Fibroblast of lung (primary cell): Measurements from ENCODE around the gene HHLA2. TPM values are rescaled to one million over a fixed set of nuclear protein-coding genes. Genes with fewer than 3 reads are reported as not detected.

Source experiments
- DNase-seq, 2 donors: peaks; one replicate each; pipeline versions ENCODE4 v3.0.0 to v3.0.0-alpha.2; 2010; ENCODE audit warnings: low read depth in 2 of 2
- H2AFZ ChIP-seq: 2 replicates; pipeline ENCODE4 v1.5.1; 2012; ENCODE audit warnings: low read length, control low read depth, inconsistent platforms
- H3K27ac ChIP-seq: 2 replicates; pipeline ENCODE4 v1.5.1; 2011; ENCODE audit warnings: low read length, control low read depth; ENCODE audit not compliant: insufficient read depth
- H3K27me3 ChIP-seq: 2 replicates; pipeline ENCODE4 v1.5.1; 2011; ENCODE audit warnings: mild to moderate bottlenecking, low read length; ENCODE audit not compliant: control insufficient read depth, insufficient read depth
- H3K36me3 ChIP-seq: 2 replicates; pipeline ENCODE4 v1.5.1; 2011; ENCODE audit warnings: low read length; ENCODE audit not compliant: control insufficient read depth, insufficient read depth
- H3K4me1 ChIP-seq: 2 replicates; pipeline ENCODE4 v1.5.1; 2011; ENCODE audit warnings: low read length; ENCODE audit not compliant: control insufficient read depth, insufficient read depth; ENCODE audit errors: extremely low read depth
- H3K4me2 ChIP-seq: 2 replicates; pipeline ENCODE4 v1.5.1; 2011; ENCODE audit warnings: low read length, control low read depth; ENCODE audit not compliant: insufficient read depth; ENCODE audit errors: extremely low read depth
- H3K4me3 ChIP-seq, 4 experiments: fragments of 200-600 bp in 1 of 4; sonication (generic) in 1 of 4; replicated peaks in 1 of 4; 2 replicates each; pipeline ENCODE4 v1.5.1; 2011 to 2016; ENCODE audit warnings: low read length in 4 of 4, low read depth in 3 of 4, mild to moderate bottlenecking in 3 of 4, control low read depth in 2 of 4, inconsistent platforms in 1 of 4, mixed read lengths in 1 of 4; ENCODE audit not compliant: insufficient read depth in 1 of 4; ENCODE audit errors: control extremely low read depth in 1 of 4
- H3K79me2 ChIP-seq: 2 replicates; pipeline ENCODE4 v1.5.1; 2012; ENCODE audit warnings: mild to moderate bottlenecking, low read length, inconsistent platforms; ENCODE audit not compliant: control insufficient read depth, insufficient read depth
- H3K9ac ChIP-seq: 2 replicates; pipeline ENCODE4 v1.5.1; 2011; ENCODE audit warnings: mild to moderate bottlenecking, low read length, control low read depth; ENCODE audit not compliant: insufficient read depth
- H3K9me3 ChIP-seq: 2 replicates; pipeline ENCODE4 v1.5.1; 2012; ENCODE audit warnings: low read depth, low read length; ENCODE audit not compliant: control insufficient read depth, insufficient read depth
- H4K20me1 ChIP-seq: 2 replicates; pipeline ENCODE4 v1.5.1; 2011; ENCODE audit warnings: low read length; ENCODE audit not compliant: control insufficient read depth, insufficient read depth; ENCODE audit errors: extremely low read depth
- EZH2 ChIP-seq: IDR thresholded peaks from 2 replicates; pipeline ENCODE4 v1.5.1; 2012; ENCODE audit warnings: low read length, control low read depth, mild to moderate bottlenecking; ENCODE audit errors: missing control alignments
- polyA plus RNA-seq, 2 donors: library from polyadenylated mRNA; depleted of rRNA in 1 of 2; stranded (reverse) in 1 of 2; unstranded in 1 of 2; fragments of >200 nt; gene quantifications; 2 replicates each; pipeline ENCODE4 v1.2.1, GENCODE V29; 2011 to 2012; ENCODE audit warnings: missing spikeins in 1 of 2
- total RNA-seq: library from RNA; depleted of rRNA; stranded (reverse); fragments of >200 nt; gene quantifications from 2 replicates; pipeline ENCODE4 v1.2.1, GENCODE V29; 2014
- TF ChIP-seq, protein P1 (sequence below), 2 donors: IDR thresholded peaks in 1 of 2; conservative IDR thresholded peaks in 1 of 2; 1 replicate in 1 of 2; 2 replicates in 1 of 2; pipeline ENCODE4 v1.5.1; 2011 to 2012; ENCODE audit warnings: low read length in 2 of 2, control low read depth in 1 of 2, inconsistent platforms in 1 of 2, low read depth in 1 of 2, mild to moderate bottlenecking in 1 of 2

The HHLA2 gene
- total and polyA plus RNA-seq, 2 donors (not counting 1 experiment from before 2014, with no cell fraction given), result not detected

DNA sequence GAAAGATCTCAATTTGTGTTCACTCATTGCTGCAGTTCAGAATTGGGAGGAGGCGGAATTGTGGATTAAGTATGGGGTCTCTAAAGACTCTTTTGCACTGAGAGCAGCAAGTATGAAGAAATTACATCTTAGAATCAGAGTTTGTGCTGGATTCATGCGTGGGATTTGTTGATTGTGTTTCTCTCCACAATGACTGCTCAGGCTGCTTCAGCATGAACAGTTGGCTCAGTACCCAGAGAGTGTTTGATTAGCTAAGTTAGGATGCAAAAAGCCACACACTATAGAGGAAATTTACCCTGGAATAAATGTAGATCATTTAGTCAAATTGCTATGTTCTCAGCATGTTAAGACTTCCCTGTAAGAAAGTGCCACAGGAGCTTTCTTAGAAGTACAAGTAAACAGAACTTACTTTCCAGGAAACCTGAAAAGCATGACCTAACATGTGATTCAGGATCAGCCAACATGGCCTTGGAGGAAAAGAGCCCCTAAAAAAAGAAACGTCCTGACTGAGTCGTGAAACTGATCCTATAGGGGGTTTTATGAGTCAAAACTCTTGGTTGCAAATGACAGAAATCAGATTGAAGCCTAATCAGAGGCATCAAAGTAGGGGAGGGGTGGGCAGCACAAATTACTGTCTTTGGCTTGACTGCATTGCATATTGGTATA, 32.6 kb downstream of the HHLA2 start:
- no peaks in the 10 kb centered on the region for H3K79me2 ChIP-seq
- no peak overlapping the region for H3K27ac ChIP-seq
- H4K20me1 ChIP-seq, result no peaks in the 10 kb centered on the region
- H3K36me3 ChIP-seq, result no peaks in the 10 kb centered on the region
- peaks cover 3% of the 10 kb centered on the region for H3K27me3 ChIP-seq
- no peaks in the 10 kb centered on the region for H3K9me3 ChIP-seq
- H2AFZ ChIP-seq, result no peak overlapping the region
- no peaks in the 10 kb centered on the region for H3K4me1 ChIP-seq
- no peak for DNase-seq
- no peak overlapping the region for H3K4me3 ChIP-seq
- TF ChIP-seq EZH2, result no peak
- TF ChIP-seq, protein P1, sequence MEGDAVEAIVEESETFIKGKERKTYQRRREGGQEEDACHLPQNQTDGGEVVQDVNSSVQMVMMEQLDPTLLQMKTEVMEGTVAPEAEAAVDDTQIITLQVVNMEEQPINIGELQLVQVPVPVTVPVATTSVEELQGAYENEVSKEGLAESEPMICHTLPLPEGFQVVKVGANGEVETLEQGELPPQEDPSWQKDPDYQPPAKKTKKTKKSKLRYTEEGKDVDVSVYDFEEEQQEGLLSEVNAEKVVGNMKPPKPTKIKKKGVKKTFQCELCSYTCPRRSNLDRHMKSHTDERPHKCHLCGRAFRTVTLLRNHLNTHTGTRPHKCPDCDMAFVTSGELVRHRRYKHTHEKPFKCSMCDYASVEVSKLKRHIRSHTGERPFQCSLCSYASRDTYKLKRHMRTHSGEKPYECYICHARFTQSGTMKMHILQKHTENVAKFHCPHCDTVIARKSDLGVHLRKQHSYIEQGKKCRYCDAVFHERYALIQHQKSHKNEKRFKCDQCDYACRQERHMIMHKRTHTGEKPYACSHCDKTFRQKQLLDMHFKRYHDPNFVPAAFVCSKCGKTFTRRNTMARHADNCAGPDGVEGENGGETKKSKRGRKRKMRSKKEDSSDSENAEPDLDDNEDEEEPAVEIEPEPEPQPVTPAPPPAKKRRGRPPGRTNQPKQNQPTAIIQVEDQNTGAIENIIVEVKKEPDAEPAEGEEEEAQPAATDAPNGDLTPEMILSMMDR (conservative IDR thresholded peaks at IDR 0.05 in 1 of 2, IDR thresholded peaks at IDR 0.05 in 1 of 2; ENCODE audit: low read depth in 1 of 2, low read length in 2 of 2), result no peak
- H3K9ac ChIP-seq, result no peak overlapping the region
- no peak overlapping the region for H3K4me2 ChIP-seq

- H3K27me3 ChIP-seq, result peaks cover 3% of the 10 kb centered on the region
Measured at GRCh38 chr3:108329508-108329907, 33.2 kb downstream of the HHLA2 start.

GRCh38 chr3:108329947-108330346, 33.6 kb downstream of the HHLA2 start:
- TF ChIP-seq EZH2, result no peak
- H3K27ac ChIP-seq, result no peak overlapping the region
- H3K4me2 ChIP-seq, result no peak overlapping the region
- H2AFZ ChIP-seq, result no peak overlapping the region
- no peaks in the 10 kb centered on the region for H3K4me1 ChIP-seq
- peaks cover 3% of the 10 kb centered on the region for H3K27me3 ChIP-seq
- no peaks in the 10 kb centered on the region for H3K9me3 ChIP-seq
- H4K20me1 ChIP-seq, result no peaks in the 10 kb centered on the region
- no peaks in the 10 kb centered on the region for H3K79me2 ChIP-seq
- no peak for DNase-seq
- no peak overlapping the region for H3K4me3 ChIP-seq
- H3K36me3 ChIP-seq, result no peaks in the 10 kb centered on the region
- no peak overlapping the region for H3K9ac ChIP-seq

More at GRCh38 chr3:108329508-108329907, 33.2 kb downstream of the HHLA2 start:
- no peaks in the 10 kb centered on the region for H3K79me2 ChIP-seq
- no peak overlapping the region for H3K4me2 ChIP-seq
- H3K4me1 ChIP-seq, result no peaks in the 10 kb centered on the region
- no peak overlapping the region for H3K4me3 ChIP-seq
- no peaks in the 10 kb centered on the region for H4K20me1 ChIP-seq
- H3K9ac ChIP-seq, result no peak overlapping the region
- H2AFZ ChIP-seq, result no peak overlapping the region
- H3K9me3 ChIP-seq, result no peaks in the 10 kb centered on the region
- H3K27ac ChIP-seq, result no peak overlapping the region
- DNase-seq, result no peak
- TF ChIP-seq EZH2, result no peak
- no peaks in the 10 kb centered on the region for H3K36me3 ChIP-seq

DNA sequence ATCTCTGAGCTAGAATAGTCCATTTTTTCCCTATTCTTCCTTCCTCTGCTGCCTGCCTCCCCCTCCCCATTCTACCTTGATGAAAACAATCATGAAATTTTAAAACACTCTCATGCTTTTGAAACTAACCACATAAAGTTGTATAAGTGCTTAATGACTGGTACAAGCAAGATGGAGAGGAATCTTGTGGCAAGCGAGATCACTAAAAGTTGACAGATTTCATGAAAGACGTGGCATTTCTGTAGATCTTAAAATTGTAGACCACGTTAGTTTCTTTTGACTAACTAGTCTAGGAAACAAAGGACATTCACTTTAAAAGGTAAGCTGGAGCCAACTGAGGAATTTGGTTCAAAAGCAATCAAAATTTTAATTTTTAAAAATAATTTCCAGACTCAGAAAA, 35.4 kb downstream of the HHLA2 start:
- Histone ChIP-seq H3K27me3 (peaks cover 3% of the 10 kb centered on the region), H3K4me2 (no peak overlapping the region), H3K4me3 (no peak overlapping the region), H3K9ac (no peak overlapping the region), H4K20me1 (no peaks in the 10 kb centered on the region), H3K36me3 (no peaks in the 10 kb centered on the region), H3K27ac (no peak overlapping the region), H3K4me1 (no peaks in the 10 kb centered on the region), H3K9me3 (no peaks in the 10 kb centered on the region), H2AFZ (no peak overlapping the region), H3K79me2 (no peaks in the 10 kb centered on the region)
- TF ChIP-seq, protein P1 (conservative IDR thresholded peaks at IDR 0.05 in 1 of 2, IDR thresholded peaks at IDR 0.05 in 1 of 2; ENCODE audit: low read depth in 1 of 2, low read length in 2 of 2), result no peak
- no peak for TF ChIP-seq EZH2
- DNase-seq, result no peak
